Measurements from ENCODE around the gene ADAMTS2.

DNA sequence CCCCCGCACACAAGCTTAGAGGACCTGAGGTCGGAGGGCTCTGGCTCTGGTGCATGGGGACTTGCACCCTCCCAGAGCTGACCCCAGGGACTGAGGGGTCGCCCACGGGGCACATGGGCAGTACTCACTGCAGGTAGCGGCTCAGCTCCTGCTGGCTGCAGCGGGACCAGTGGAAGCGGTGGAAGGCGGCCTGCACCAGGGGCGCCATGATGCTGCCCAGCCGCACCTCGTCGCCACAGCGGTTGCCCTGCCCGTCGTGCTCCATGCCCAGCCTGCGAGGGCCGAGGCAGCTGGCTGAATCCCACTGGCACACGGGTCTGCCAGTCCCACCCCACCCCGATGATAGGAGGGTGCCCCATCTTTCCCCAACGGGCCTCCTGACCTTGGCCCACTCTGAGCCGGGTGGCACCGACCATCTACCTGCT is 191.3 kb downstream of the ADAMTS2 start:
- TF ChIP-seq RAD21 (IDR thresholded peaks at IDR 0.05; ENCODE audit: low read depth) (no peak), ZNF274 (IDR thresholded peaks at IDR 0.05; ENCODE audit: low read depth, low read length) (no peak), POLR2A (IDR thresholded peaks at IDR 0.05; ENCODE audit: borderline replicate concordance, extremely low read depth, insufficient read depth, insufficient read length) (no peak), ELF1 (IDR thresholded peaks at IDR 0.05; ENCODE audit: borderline replicate concordance, low read depth) (no peak), SRF (IDR thresholded peaks at IDR 0.05; ENCODE audit: low read depth) (no peak), EZH2 (IDR thresholded peaks at IDR 0.05) (no peak), EZH2phosphoT487 (IDR thresholded peaks at IDR 0.05; ENCODE audit: borderline replicate concordance) (no peak)
- TF ChIP-seq, protein P1, sequence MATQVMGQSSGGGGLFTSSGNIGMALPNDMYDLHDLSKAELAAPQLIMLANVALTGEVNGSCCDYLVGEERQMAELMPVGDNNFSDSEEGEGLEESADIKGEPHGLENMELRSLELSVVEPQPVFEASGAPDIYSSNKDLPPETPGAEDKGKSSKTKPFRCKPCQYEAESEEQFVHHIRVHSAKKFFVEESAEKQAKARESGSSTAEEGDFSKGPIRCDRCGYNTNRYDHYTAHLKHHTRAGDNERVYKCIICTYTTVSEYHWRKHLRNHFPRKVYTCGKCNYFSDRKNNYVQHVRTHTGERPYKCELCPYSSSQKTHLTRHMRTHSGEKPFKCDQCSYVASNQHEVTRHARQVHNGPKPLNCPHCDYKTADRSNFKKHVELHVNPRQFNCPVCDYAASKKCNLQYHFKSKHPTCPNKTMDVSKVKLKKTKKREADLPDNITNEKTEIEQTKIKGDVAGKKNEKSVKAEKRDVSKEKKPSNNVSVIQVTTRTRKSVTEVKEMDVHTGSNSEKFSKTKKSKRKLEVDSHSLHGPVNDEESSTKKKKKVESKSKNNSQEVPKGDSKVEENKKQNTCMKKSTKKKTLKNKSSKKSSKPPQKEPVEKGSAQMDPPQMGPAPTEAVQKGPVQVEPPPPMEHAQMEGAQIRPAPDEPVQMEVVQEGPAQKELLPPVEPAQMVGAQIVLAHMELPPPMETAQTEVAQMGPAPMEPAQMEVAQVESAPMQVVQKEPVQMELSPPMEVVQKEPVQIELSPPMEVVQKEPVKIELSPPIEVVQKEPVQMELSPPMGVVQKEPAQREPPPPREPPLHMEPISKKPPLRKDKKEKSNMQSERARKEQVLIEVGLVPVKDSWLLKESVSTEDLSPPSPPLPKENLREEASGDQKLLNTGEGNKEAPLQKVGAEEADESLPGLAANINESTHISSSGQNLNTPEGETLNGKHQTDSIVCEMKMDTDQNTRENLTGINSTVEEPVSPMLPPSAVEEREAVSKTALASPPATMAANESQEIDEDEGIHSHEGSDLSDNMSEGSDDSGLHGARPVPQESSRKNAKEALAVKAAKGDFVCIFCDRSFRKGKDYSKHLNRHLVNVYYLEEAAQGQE (IDR thresholded peaks at IDR 0.05; ENCODE audit: low read depth): no peak
- TF ChIP-seq, protein P2, sequence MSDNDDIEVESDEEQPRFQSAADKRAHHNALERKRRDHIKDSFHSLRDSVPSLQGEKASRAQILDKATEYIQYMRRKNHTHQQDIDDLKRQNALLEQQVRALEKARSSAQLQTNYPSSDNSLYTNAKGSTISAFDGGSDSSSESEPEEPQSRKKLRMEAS (IDR thresholded peaks at IDR 0.05): no peak
- TF ChIP-seq, protein P3, sequence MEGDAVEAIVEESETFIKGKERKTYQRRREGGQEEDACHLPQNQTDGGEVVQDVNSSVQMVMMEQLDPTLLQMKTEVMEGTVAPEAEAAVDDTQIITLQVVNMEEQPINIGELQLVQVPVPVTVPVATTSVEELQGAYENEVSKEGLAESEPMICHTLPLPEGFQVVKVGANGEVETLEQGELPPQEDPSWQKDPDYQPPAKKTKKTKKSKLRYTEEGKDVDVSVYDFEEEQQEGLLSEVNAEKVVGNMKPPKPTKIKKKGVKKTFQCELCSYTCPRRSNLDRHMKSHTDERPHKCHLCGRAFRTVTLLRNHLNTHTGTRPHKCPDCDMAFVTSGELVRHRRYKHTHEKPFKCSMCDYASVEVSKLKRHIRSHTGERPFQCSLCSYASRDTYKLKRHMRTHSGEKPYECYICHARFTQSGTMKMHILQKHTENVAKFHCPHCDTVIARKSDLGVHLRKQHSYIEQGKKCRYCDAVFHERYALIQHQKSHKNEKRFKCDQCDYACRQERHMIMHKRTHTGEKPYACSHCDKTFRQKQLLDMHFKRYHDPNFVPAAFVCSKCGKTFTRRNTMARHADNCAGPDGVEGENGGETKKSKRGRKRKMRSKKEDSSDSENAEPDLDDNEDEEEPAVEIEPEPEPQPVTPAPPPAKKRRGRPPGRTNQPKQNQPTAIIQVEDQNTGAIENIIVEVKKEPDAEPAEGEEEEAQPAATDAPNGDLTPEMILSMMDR (IDR thresholded peaks at IDR 0.05 in 2 of 3, conservative IDR thresholded peaks at IDR 0.05 in 1 of 3; ENCODE audit: borderline replicate concordance in 1 of 3, insufficient read depth in 1 of 3, low read depth in 2 of 3, low read length in 2 of 3): no peak

All from HCT116 (cell line).